Measurements from ENCODE around the gene SMTNL2. TPM values are rescaled to one million over a fixed set of nuclear protein-coding genes. Genes with fewer than 3 reads are reported as not detected.
"Not testable (repeated sequence)": the region's sequence is repeated elsewhere in the genome, so short reads cannot be mapped to it uniquely, and the experiment has no call there.

The SMTNL2 gene
- total RNA-seq, 1 donor from 2014 or later, result 8.6 TPM

- Mint-ChIP-seq H3K27me3 (no peaks in the 10 kb centered on the region), H3K4me3 (ENCODE audit: low read depth) (no peak overlapping the region), H3K9me3 (ENCODE audit: low read depth) (no peaks in the 10 kb centered on the region), H3K27ac (no peak overlapping the region), H3K4me1 (ENCODE audit: low read depth) (peaks cover 15% of the 10 kb centered on the region), H3K36me3 (ENCODE audit: insufficient read depth) (no peaks in the 10 kb centered on the region)
- no peak for DNase-seq (ENCODE audit: low spot score, unreplicated experiment)
- TF ChIP-seq CTCF (IDR thresholded peaks at IDR 0.05; ENCODE audit: unreplicated experiment), result no peak
These were observed 9.8 kb upstream of the SMTNL2 start for GRCh38 chr17:4574448-4575045.

DNA sequence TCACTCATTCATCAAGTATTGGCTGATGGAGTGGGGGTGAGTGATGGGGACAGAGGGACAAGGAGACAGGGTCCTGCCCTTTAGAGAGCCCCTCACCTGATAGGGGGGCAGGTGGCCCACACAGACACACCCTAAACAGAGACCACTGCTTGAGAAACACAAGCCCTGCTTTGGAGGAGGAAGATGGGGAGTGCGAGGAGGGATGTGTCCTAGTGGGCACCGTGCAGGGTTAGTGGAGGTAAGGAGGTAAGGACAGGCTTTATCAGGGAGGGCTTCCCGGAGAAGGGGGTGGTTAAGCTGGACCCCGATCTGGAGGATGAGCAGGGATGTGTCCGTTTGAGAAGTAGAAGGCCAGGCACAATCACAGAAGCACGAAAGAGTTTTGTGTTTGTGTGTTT lies 8.2 kb upstream of the SMTNL2 start:
- Mint-ChIP-seq H3K9me3 (ENCODE audit: low read depth) (no peaks in the 10 kb centered on the region), H3K36me3 (ENCODE audit: insufficient read depth) (no peaks in the 10 kb centered on the region), H3K4me1 (ENCODE audit: low read depth) (peaks cover 15% of the 10 kb centered on the region), H3K4me3 (ENCODE audit: low read depth) (peak overlapping the region; percentile 26), H3K27me3 (peaks cover 3% of the 10 kb centered on the region), H3K27ac (peak overlapping the region; percentile 71)
- no peak for DNase-seq (ENCODE audit: low spot score, unreplicated experiment)
- TF ChIP-seq CTCF (IDR thresholded peaks at IDR 0.05; ENCODE audit: unreplicated experiment), result no peak

- no peak overlapping the region for H3K4me3 Mint-ChIP-seq (ENCODE audit: low read depth)
- peak; percentile 55 for DNase-seq (ENCODE audit: low spot score, unreplicated experiment)
These were observed 7.5 kb upstream of the SMTNL2 start for GRCh38 chr17:4576729-4577322.

DNA sequence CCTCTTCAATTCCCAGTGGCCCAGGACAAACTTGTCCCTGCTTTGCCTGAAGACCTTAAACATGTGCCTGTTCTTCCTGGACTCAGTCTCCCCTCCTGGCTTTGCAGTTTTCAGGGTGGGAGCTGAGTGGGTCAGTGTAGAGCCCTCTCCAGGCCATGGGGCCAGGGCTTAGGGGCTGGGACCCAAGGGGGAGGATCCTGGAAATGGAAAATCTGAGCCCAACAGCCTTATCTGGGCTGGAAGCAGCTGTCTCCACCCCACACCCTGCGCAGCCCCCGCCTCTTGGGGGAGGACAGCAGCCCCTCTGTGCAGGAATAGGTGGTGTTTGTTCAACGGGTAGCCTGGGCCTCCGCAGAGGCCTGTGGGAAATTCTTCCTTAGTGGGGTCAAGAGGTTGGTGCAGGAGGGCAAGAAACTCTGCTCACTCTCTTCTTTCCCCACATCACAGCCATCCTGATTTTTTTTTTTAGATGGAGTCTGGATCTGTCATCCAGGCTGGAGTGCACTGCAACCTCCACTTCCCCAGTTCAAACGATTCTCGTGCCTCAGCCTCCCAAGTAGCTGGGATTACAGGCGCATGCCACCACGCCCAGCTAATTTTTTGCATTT lies 6.8 kb upstream of the SMTNL2 start:
- no peaks in the 10 kb centered on the region for H3K36me3 Mint-ChIP-seq (ENCODE audit: insufficient read depth)
- peaks cover 9% of the 10 kb centered on the region for H3K27me3 Mint-ChIP-seq
- H3K9me3 Mint-ChIP-seq (ENCODE audit: low read depth), result no peaks in the 10 kb centered on the region
- no peak for DNase-seq (ENCODE audit: low spot score, unreplicated experiment)
- peak overlapping the region; percentile 45 for H3K27ac Mint-ChIP-seq
- H3K4me3 Mint-ChIP-seq (ENCODE audit: low read depth), result no peak overlapping the region
- no peak for TF ChIP-seq CTCF (IDR thresholded peaks at IDR 0.05; ENCODE audit: unreplicated experiment)
- peaks cover 16% of the 10 kb centered on the region for H3K4me1 Mint-ChIP-seq (ENCODE audit: low read depth)

More at GRCh38 chr17:4576729-4577322, 7.5 kb upstream of the SMTNL2 start:
- peaks cover 7% of the 10 kb centered on the region for H3K27me3 Mint-ChIP-seq
- H3K9me3 Mint-ChIP-seq (ENCODE audit: low read depth), result no peaks in the 10 kb centered on the region
- no peak for TF ChIP-seq CTCF (IDR thresholded peaks at IDR 0.05; ENCODE audit: unreplicated experiment)
- H3K36me3 Mint-ChIP-seq (ENCODE audit: insufficient read depth), result no peaks in the 10 kb centered on the region
- H3K4me1 Mint-ChIP-seq (ENCODE audit: low read depth), result peaks cover 16% of the 10 kb centered on the region
- H3K27ac Mint-ChIP-seq, result peak overlapping the region; percentile 77

- H3K4me3 Mint-ChIP-seq (ENCODE audit: low read depth); H3K9me3 Mint-ChIP-seq (ENCODE audit: low read depth); H3K27ac Mint-ChIP-seq; H3K36me3 Mint-ChIP-seq (ENCODE audit: insufficient read depth); DNase-seq (ENCODE audit: low spot score, unreplicated experiment): not testable (repeated sequence)
- H3K27me3 Mint-ChIP-seq, result peaks cover 18% of the 10 kb centered on the region
- peaks cover 19% of the 10 kb centered on the region for H3K4me1 Mint-ChIP-seq (ENCODE audit: low read depth)
These were observed 6.0 kb upstream of the SMTNL2 start for GRCh38 chr17:4578349-4578748.
